Liver (tissue), 9 donors: ENCODE data around the gene SEMA5A. TPM values are rescaled to one million over a fixed set of nuclear protein-coding genes. Genes with fewer than 3 reads are reported as not detected.

ENCODE experiments used
- DNase-seq: peaks from one replicate; pipeline ENCODE4 v3.0.0-alpha.2; 2017; ENCODE audit warnings: low spot score
- H3K27ac ChIP-seq, 2 donors: one replicate each; pipeline ENCODE4 v1.7.0; 2013; ENCODE audit warnings: inconsistent platforms in 2 of 2, low read length in 2 of 2, control low read depth in 1 of 2, low read depth in 1 of 2, mild to moderate bottlenecking in 1 of 2
- H3K27me3 ChIP-seq, 4 donors: one replicate each; pipeline versions ENCODE4 v1.6.1 to v1.7.0; 2013; ENCODE audit warnings: low read length in 3 of 4, inconsistent platforms in 1 of 4, mild to moderate bottlenecking in 1 of 4, moderate library complexity in 1 of 4; ENCODE audit not compliant: control insufficient read depth in 4 of 4, insufficient read depth in 4 of 4
- H3K36me3 ChIP-seq, 4 donors: one replicate each; pipeline versions ENCODE4 v1.6.1 to v1.7.0; 2013; ENCODE audit warnings: low read length in 3 of 4, mild to moderate bottlenecking in 3 of 4, low read depth in 1 of 4, moderate library complexity in 1 of 4; ENCODE audit not compliant: control insufficient read depth in 4 of 4, insufficient read depth in 3 of 4
- H3K4me1 ChIP-seq, 4 donors: one replicate each; pipeline versions ENCODE4 v1.6.1 to v1.7.0; 2013; ENCODE audit warnings: low read length in 3 of 4, mild to moderate bottlenecking in 3 of 4, moderate library complexity in 1 of 4; ENCODE audit not compliant: control insufficient read depth in 4 of 4, insufficient read depth in 4 of 4
- H3K4me3 ChIP-seq, 3 donors: one replicate each; pipeline versions ENCODE4 v1.6.1 to v1.7.0; 2013; ENCODE audit warnings: low read length in 3 of 3, control low read depth in 1 of 3, low read depth in 1 of 3, mild to moderate bottlenecking in 1 of 3
- H3K9ac ChIP-seq, 2 donors: one replicate each; pipeline ENCODE4 v1.7.0; 2013; ENCODE audit warnings: low read length in 2 of 2, mild to moderate bottlenecking in 2 of 2, moderate library complexity in 2 of 2, control low read depth in 1 of 2, low read depth in 1 of 2
- H3K9me3 ChIP-seq, 4 donors: one replicate each; pipeline versions ENCODE4 v1.6.1 to v1.7.0; 2013; ENCODE audit warnings: low read length in 3 of 4; ENCODE audit not compliant: control insufficient read depth in 4 of 4
- EGR1 ChIP-seq, 2 donors: IDR thresholded peaks; 2 replicates each; pipeline ENCODE4 v1.6.1; 2016 to 2018; ENCODE audit warnings: antibody characterized with exemption in 2 of 2, low read depth in 2 of 2
- FOXA1 ChIP-seq: IDR thresholded peaks from 2 replicates; pipeline ENCODE4 v1.6.1; 2016; ENCODE audit warnings: antibody characterized with exemption
- FOXA2 ChIP-seq: IDR thresholded peaks from 2 replicates; pipeline ENCODE4 v1.6.1; 2016; ENCODE audit warnings: antibody characterized with exemption
- GABPA ChIP-seq, 2 donors: IDR thresholded peaks in 1 of 2; conservative IDR thresholded peaks in 1 of 2; 2 replicates each; pipeline ENCODE4 v1.6.1; 2016; ENCODE audit warnings: antibody characterized with exemption in 2 of 2, mild to moderate bottlenecking in 1 of 2, moderate library complexity in 1 of 2
- HNF4A ChIP-seq, 2 donors: conservative IDR thresholded peaks; 2 replicates each; pipeline ENCODE4 v1.6.1; 2016; ENCODE audit warnings: antibody characterized with exemption in 2 of 2, mild to moderate bottlenecking in 2 of 2
- HNF4G ChIP-seq: IDR thresholded peaks from 2 replicates; pipeline ENCODE4 v1.6.1; 2016; ENCODE audit warnings: antibody characterized with exemption
- JUND ChIP-seq, 2 donors: IDR thresholded peaks; 2 replicates each; pipeline ENCODE4 v1.6.1; 2016; ENCODE audit warnings: antibody characterized with exemption in 2 of 2
- MAX ChIP-seq: IDR thresholded peaks from 2 replicates; pipeline ENCODE4 v1.6.1; 2016; ENCODE audit warnings: antibody characterized with exemption
- NR2F2 ChIP-seq: IDR thresholded peaks from 2 replicates; pipeline ENCODE4 v1.6.1; 2016; ENCODE audit warnings: antibody characterized with exemption
- RAD21 ChIP-seq, 2 donors: IDR thresholded peaks; 2 replicates each; pipeline ENCODE4 v1.6.1; 2016; ENCODE audit warnings: antibody characterized with exemption in 2 of 2, mild to moderate bottlenecking in 2 of 2
- RXRA ChIP-seq, 2 donors: IDR thresholded peaks; 2 replicates each; pipeline ENCODE4 v1.6.1; 2017 to 2018; ENCODE audit warnings: antibody characterized with exemption in 2 of 2, mild to moderate bottlenecking in 1 of 2
- SP1 ChIP-seq: IDR thresholded peaks from 2 replicates; pipeline ENCODE4 v1.6.1; 2018; ENCODE audit warnings: antibody characterized with exemption, mild to moderate bottlenecking
- TAF1 ChIP-seq: conservative IDR thresholded peaks from 2 replicates; pipeline ENCODE4 v1.6.1; 2016; ENCODE audit warnings: antibody characterized with exemption, mild to moderate bottlenecking
- YY1 ChIP-seq: IDR thresholded peaks from 2 replicates; pipeline ENCODE4 v1.6.1; 2016; ENCODE audit warnings: antibody characterized with exemption, mild to moderate bottlenecking
- WGBS: extraction: QIAGEN DNeasy Blood & Tissue Kit; methylation state at CpG from one replicate; pipeline ENCODE4 v1.1.7; 2013; 5-methylcytosine and 5-hydroxymethylcytosine counted together
- polyA plus RNA-seq, 2 donors: library from polyadenylated mRNA; stranded (reverse) in 1 of 2; unstranded in 1 of 2; fragments of 200-250 nt in 1 of 2; fragments of >200 nt in 1 of 2; fragmentation: Nextera tagmentation in 1 of 2; extraction: Ambion mirVana in 1 of 2; gene quantifications; one replicate each; pipeline versions ENCODE4 v1.2.1 to v1.2.3, GENCODE V29; 2013 to 2015
- total RNA-seq, 2 donors: library from RNA; depleted of rRNA; stranded (reverse); fragments of >200 nt; gene quantifications; one replicate each; pipeline ENCODE4 v1.2.3, GENCODE V29; 2014
- TF ChIP-seq, protein P1 (sequence below): IDR thresholded peaks from 2 replicates; pipeline ENCODE4 v1.6.1; 2016; ENCODE audit warnings: antibody characterized with exemption, mild to moderate bottlenecking
- TF ChIP-seq, protein P2 (sequence below): IDR thresholded peaks from 2 replicates; pipeline ENCODE4 v1.6.1; 2016; ENCODE audit warnings: antibody characterized with exemption
- TF ChIP-seq, protein P3 (sequence below): fragments of 150-350 bp; IDR thresholded peaks from 2 replicates; pipeline ENCODE4 v1.5.1; 2017; ENCODE audit warnings: improper control_type of control experiment, low read depth, low read length; ENCODE audit not compliant: missing input control
- TF ChIP-seq, protein P4 (sequence below): IDR thresholded peaks from 2 replicates; pipeline ENCODE4 v1.6.1; 2016; ENCODE audit warnings: antibody characterized with exemption
- donor health status: healthy.
- donor health status: healthy.
- donor health status: healthy.
- donor health status: healthy.
- donor health status: healthy.

Gene SEMA5A
- total and polyA plus RNA-seq, 4 donors: 1.1 to 5.8 (median 3.2) TPM

- Histone ChIP-seq H3K27me3 (no peaks in the 10 kb centered on the region), H3K9ac (no peak overlapping the region), H3K4me3 (no peak overlapping the region), H3K36me3 (peaks cover 0 to 3% (median under 1%) of the 10 kb centered on the region in 4 donors), H3K4me1 (peaks cover 0 to 3% (median 0%) of the 10 kb centered on the region in 4 donors), H3K27ac (no peak overlapping the region), H3K9me3 (no peaks in the 10 kb centered on the region)
- no peak for DNase-seq
- WGBS: 96% methylated on average over 1 of the region's 1 CpG
- TF ChIP-seq, protein P1, sequence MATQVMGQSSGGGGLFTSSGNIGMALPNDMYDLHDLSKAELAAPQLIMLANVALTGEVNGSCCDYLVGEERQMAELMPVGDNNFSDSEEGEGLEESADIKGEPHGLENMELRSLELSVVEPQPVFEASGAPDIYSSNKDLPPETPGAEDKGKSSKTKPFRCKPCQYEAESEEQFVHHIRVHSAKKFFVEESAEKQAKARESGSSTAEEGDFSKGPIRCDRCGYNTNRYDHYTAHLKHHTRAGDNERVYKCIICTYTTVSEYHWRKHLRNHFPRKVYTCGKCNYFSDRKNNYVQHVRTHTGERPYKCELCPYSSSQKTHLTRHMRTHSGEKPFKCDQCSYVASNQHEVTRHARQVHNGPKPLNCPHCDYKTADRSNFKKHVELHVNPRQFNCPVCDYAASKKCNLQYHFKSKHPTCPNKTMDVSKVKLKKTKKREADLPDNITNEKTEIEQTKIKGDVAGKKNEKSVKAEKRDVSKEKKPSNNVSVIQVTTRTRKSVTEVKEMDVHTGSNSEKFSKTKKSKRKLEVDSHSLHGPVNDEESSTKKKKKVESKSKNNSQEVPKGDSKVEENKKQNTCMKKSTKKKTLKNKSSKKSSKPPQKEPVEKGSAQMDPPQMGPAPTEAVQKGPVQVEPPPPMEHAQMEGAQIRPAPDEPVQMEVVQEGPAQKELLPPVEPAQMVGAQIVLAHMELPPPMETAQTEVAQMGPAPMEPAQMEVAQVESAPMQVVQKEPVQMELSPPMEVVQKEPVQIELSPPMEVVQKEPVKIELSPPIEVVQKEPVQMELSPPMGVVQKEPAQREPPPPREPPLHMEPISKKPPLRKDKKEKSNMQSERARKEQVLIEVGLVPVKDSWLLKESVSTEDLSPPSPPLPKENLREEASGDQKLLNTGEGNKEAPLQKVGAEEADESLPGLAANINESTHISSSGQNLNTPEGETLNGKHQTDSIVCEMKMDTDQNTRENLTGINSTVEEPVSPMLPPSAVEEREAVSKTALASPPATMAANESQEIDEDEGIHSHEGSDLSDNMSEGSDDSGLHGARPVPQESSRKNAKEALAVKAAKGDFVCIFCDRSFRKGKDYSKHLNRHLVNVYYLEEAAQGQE: no peak
- TF ChIP-seq RAD21 (IDR thresholded peaks at IDR 0.05) (no peak), HNF4G (no peak), HNF4A (conservative IDR thresholded peaks at IDR 0.05) (no peak), SP1 (no peak), TAF1 (no peak), GABPA (IDR thresholded peaks at IDR 0.05 in 1 of 2, conservative IDR thresholded peaks at IDR 0.05 in 1 of 2) (no peak), JUND (IDR thresholded peaks at IDR 0.05) (no peak), RXRA (IDR thresholded peaks at IDR 0.05) (no peak), FOXA2 (no peak), EGR1 (IDR thresholded peaks at IDR 0.05; ENCODE audit: low read depth in 2 of 2) (no peak), NR2F2 (no peak), MAX (no peak), FOXA1 (no peak), YY1 (no peak)
- TF ChIP-seq, protein P2, sequence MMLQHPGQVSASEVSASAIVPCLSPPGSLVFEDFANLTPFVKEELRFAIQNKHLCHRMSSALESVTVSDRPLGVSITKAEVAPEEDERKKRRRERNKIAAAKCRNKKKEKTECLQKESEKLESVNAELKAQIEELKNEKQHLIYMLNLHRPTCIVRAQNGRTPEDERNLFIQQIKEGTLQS: no peak
- TF ChIP-seq, protein P3, sequence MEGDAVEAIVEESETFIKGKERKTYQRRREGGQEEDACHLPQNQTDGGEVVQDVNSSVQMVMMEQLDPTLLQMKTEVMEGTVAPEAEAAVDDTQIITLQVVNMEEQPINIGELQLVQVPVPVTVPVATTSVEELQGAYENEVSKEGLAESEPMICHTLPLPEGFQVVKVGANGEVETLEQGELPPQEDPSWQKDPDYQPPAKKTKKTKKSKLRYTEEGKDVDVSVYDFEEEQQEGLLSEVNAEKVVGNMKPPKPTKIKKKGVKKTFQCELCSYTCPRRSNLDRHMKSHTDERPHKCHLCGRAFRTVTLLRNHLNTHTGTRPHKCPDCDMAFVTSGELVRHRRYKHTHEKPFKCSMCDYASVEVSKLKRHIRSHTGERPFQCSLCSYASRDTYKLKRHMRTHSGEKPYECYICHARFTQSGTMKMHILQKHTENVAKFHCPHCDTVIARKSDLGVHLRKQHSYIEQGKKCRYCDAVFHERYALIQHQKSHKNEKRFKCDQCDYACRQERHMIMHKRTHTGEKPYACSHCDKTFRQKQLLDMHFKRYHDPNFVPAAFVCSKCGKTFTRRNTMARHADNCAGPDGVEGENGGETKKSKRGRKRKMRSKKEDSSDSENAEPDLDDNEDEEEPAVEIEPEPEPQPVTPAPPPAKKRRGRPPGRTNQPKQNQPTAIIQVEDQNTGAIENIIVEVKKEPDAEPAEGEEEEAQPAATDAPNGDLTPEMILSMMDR: no peak
- TF ChIP-seq, protein P4, sequence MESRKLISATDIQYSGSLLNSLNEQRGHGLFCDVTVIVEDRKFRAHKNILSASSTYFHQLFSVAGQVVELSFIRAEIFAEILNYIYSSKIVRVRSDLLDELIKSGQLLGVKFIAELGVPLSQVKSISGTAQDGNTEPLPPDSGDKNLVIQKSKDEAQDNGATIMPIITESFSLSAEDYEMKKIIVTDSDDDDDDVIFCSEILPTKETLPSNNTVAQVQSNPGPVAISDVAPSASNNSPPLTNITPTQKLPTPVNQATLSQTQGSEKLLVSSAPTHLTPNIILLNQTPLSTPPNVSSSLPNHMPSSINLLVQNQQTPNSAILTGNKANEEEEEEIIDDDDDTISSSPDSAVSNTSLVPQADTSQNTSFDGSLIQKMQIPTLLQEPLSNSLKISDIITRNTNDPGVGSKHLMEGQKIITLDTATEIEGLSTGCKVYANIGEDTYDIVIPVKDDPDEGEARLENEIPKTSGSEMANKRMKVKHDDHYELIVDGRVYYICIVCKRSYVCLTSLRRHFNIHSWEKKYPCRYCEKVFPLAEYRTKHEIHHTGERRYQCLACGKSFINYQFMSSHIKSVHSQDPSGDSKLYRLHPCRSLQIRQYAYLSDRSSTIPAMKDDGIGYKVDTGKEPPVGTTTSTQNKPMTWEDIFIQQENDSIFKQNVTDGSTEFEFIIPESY: no peak
Observed at GRCh38 chr5:9186069-9186468, 359.8 kb downstream of the SEMA5A start.
